Mucosa of gallbladder (tissue), 1 donor: ENCODE results near the gene IVL. TPM values are rescaled to one million over a fixed set of nuclear protein-coding genes. Genes with fewer than 3 reads are reported as not detected.

Experiments used
- DNase-seq: peaks from one replicate; pipeline ENCODE4 v3.0.0-alpha.2; 2020; ENCODE audit warnings: low spot score
- total RNA-seq: library from RNA; stranded (reverse); gene quantifications from one replicate; pipeline ENCODE4 v1.2.1, GENCODE V29; 2021
- donor health status: DM: no; HTN: no; CAD: no.

Gene IVL
- total RNA-seq, 1 donor from 2014 or later, result not detected

- DNase-seq, result no peak
Measured at GRCh38 chr1:152886758-152887409, 21.5 kb upstream of the IVL start.

DNA sequence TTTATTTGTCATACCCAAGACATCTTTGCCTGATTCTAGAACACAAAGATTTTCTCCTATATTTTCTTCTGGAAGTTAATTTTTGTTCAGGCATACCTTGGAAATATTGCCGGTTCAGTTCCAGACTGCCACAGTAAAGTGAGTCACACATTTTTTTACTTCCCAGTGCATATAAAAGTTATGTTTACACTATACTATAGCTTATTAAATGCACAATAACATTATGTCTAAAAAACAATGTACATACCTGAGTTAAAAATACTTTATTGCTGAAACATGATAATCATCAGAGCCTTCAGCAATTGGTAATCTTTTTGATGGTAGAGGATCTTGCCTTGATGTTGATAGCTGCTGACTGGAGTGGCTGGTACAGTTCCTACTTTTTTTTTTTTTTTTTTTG, 20.2 kb upstream of the IVL start:
- DNase-seq, result no peak

DNA sequence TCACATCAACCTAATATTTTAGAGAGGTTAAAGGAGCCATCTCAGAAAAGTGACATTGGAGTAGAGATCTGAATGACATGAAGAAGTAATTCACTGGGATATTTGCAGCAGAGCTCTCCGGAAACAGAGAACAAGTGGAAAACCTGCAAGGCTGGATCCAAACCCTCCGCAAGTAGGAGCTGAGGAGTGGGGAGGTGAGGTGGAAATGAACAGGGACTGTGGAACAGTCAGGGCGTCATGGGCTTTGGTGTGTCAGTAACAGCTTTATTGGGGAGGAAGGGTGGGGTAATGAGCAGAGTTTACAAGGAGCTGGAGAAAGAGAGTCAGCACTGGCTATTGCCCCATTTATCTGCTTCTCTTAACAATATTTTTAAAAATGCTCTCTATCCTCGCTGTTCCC, 9.3 kb upstream of the IVL start:
- no peak for DNase-seq

- DNase-seq, result no peak
Measured at GRCh38 chr1:152899883-152900282, 8.5 kb upstream of the IVL start.

GRCh38 chr1:152901631-152902030, 6.7 kb upstream of the IVL start:
- no peak for DNase-seq

- no peak for DNase-seq
Measured at GRCh38 chr1:152902636-152903035, 5.7 kb upstream of the IVL start.

DNA sequence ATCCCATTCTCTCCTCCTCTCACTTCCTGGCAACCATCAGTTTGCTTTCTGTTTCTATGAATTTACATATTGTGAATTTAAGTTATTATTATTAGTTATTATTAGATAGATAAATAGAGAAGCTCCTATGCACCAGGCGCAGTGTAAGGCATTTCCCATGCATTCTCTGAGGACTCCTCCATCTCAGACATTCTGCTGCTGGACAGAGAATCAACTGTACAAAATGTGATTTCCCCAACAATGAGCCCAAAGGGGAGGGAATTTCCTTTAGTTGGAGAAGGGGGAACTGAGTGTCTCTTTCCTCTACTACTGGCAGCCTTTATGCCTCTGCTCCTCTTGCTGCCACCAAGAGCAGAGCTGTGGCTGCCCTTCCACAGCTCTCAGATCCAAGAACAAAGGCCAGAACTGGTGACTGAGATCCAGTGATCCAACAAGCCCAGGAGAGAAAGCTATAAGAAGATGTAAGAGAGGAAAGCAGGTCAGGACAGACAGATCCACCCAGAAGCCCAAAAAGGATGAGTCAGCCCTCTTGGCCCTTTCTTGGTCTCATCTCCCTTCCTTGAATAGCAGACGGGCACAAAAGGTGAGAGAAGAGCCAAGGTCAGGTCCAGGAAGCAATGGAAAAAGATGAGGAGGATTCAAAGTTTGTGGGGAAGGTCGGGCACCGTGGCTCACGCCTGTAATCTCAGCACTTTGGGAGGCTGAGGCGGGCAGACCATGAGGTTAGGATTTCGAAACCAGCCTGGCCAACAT, 3.5 kb upstream of the IVL start:
- no peak for DNase-seq

DNA sequence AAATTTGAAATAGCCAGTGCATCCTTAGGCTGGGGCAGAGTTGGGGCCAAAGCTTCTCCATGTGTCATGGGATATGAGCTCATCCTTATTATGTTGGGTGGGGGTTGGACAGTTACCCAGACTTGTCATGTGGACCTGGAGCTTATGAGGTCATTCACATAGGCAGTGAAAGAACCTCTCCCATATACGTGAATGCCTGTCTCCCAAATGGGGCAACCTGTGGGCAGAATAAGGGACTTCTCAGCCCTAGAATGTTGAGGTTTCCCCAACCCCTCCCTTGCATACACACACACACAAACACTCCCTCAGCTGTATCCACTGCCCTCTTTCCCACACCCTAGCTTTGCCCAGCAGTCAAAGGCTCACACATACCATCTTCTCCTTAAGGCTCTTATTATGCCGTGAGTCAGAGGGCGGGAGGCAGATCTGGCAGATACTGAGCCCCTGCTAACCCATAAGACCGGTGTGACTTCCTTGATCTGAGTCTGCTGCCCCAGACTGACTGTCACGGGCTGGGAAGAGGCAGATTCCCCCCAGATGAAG, 2.3 kb upstream of the IVL start:
- DNase-seq, result no peak

- no peak for DNase-seq
Measured at GRCh38 chr1:152909206-152909605, 860 bp downstream of the IVL start.

GRCh38 chr1:152912471-152912870, 4.1 kb downstream of the IVL start:
- no peak for DNase-seq

DNA sequence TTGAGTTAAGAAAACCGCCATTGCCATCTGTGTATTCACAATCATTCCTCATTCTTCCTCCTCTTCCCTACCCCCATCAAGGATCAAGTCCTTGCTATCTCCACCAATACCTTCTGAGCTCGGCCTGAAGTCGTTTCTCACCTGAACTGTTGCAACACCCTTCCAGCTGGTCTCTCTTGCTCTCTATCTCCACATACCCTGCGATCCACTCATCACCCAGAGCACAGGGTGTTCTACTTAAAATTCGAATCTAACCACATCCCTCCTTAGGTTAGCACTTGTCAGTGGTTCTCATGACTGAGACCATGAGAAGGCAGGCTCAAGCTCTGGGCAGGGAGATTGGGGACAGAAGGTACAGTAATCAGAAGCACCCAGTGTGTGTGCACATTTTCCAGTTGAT, 4.6 kb downstream of the IVL start:
- no peak for DNase-seq

DNA sequence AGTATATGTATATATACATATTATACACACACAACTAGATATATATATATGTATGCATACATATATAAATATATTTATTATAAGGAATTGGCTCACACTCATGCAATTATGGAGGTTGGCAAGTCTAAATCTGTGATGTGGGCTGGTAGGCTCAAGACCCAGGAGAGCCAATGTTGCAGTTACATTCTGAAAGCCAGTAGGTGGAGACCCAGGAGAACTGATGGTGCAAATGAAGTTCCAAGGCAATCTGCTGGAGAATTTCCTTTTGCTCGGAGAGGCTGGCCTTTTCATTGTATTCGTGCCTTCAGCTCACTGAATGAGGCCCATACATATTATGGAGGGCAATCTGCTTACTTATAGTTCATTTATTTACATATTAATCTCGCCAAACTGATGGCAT, 9.4 kb downstream of the IVL start:
- DNase-seq, result peak; percentile 20

GRCh38 chr1:152919071-152919470, 10.7 kb downstream of the IVL start:
- DNase-seq, result no peak

DNA sequence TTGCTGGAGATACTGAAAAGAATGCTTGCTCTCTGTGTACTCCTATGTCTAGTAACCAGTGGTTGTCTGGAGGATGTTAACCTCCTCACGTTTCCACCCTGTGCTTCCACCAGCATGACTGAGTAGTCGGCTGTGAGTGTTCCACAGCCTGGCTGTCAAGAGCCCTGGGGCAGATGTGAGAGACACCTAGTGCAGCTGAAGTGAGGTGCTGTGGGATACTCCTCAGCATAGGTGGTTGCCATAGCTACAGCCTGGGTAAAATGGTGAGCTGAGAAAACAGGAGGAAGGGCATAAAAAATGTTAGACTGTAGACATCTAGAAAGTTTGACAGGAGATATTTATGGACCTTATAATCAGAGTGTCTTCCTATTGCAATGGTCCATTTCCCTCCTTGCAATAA, 15.8 kb downstream of the IVL start:
- no peak for DNase-seq

DNA sequence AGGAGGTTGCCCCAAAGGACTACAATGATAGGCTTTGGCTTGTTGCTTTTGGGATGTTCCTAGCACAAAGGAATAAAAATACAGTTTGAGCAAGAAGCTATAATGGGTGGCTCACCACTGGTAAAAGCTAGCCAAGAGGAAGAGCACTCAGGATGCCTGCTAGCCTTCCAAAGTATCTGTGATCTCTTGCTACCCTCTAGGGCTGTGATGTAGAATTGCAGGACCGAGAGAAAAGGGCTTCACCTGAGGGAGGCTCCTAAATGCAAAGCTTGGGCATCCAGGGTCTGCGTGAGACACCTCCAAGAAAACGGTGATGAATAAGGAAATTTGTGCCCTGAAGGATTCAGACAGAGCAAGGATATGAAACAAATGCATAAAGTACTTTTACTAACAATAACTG, 17.7 kb downstream of the IVL start:
- no peak for DNase-seq

DNA sequence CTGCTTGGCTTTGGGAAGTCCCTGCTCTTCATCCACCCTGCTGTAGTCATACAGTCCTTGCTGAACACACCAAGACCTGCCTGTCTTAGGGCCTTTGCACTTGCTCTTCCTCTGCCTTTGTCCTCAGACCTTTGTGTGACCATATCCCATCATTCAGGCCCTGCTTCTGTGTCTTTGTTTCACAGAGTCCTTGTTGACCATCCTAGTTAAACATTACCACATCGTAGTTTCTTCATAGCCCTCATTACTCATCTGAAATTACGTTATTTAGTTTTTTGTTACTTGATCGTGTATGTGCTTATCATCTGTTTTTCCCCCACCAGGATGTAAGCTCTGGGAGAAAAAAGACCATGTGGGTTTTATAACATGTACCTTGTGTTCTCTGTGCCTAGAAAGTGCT, 20.3 kb downstream of the IVL start:
- no peak for DNase-seq

DNA sequence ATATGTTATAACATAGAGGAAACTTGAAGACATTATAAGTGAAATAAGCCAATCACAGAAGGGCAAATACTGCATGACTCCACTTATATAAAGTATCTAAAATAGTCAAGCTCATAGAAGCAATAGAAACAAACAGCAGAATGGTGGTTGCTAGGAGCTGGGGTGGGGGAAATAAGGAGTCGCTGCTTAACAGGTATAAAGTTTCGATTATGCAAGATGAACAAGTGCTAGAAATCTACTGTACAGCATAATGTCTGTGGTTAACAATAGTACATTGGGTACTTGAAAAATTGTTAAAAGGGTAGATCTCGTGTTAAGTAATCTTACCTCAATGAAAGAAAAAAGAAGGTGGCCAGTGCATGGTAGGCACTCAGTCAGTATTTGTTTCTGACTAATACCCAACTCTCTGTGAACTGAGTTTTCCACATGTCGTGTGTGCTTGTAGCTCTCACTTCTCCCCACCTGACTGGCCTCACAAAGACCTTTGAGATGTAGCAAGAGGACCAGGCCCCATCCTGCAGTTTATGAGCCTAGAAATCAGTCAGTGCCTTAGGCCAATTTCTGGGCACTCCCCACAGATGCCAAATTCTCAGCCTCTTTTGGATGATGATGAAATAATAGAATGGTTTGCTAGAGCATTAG, 23.9 kb downstream of the IVL start:
- DNase-seq, result no peak

GRCh38 chr1:152933196-152933595, 24.9 kb downstream of the IVL start:
- DNase-seq, result no peak

DNA sequence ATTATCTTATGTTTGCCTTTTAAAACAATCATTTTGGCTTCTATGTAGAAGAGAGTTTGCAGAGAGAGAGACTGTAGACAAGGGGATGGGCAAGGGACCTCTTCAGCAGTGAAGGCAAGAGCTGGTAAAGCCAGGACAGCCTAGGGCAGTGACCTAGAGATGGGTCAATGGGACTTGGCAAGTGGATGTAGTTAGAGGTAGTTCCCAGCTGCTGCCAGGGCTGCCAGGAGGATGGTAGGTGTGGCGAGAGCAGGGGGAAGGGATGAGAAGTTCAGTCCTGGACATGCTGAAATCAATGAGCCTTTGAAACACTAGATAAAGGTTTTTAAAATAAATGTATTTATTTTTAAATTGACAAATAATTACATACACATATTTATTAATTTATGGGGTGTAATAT, 32.3 kb downstream of the IVL start:
- no peak for DNase-seq

DNA sequence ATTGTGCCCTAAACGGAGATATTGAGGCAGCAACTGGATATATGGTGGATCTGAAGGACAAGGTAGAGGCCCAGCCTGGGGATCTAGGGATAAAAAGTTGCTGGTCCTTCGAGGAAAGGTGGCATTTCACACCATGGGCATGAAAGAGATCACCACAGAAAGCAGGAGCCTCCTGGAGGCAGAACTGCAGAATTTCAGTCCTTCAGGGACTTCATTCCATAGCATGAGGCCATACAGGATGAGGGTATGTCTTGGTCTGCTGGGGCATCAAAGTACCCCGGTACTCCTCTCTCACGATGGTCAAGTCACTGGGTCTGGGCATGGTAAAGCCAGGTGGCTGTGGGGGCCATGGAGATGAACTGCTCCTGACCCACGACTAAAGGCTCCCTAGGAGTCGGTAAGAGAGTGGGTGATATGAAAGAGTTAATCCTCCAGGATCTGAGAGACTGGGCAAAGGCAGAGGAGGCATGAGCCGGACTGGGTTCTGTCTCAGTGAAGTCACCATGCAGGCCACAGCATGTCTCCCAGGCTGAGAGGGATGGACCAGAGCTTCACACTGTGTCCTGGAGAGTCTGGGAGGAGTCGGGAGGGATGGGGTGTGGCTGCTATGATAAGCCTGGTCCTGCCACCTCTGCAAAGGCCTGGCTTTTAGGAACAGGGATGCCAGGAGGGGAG, 32.8 kb downstream of the IVL start:
- DNase-seq, result no peak

DNA sequence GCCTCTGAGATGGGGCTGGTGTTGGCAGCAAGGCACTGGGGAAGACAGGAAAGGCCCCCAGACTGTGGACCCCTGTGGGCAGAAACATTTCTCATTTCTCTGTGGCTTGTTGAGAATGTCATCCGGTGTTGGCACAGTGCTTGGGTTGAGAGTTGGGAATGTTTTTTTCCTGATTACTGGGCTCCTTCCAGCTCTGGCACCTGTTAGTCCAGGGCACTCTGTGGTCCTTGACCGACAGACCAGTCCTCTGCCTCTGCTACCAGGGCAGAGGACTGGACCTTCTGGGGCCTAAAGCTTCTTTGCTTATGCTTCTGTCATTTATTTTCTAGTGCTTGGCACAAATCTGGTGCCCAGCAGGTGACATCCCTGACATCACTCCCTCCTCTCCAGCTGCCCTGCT, 33.8 kb downstream of the IVL start:
- no peak for DNase-seq

DNA sequence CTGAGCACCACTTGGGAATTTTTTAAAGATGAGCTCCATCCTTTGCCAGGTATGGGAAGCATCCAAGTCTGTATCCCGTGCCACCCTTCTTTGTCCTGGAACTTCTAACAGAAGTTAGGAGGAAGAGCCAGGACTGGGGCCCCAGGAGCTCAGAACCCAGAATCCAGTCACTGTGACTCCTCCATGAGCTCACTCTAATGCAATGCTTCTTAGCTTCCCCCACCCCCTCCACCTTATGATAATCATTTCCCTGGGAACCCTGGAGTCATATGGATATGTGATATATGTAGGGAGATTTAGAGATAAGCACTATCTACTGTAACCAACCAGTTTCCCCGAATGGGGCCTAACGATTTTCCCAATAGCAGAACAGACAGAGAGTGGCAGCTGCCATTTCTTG, 37.9 kb downstream of the IVL start:
- no peak for DNase-seq
